ENCODE data around the gene DLX6. TPM values are rescaled to one million over a fixed set of nuclear protein-coding genes. Genes with fewer than 3 reads are reported as not detected.

The DLX6 gene
- total RNA-seq, 1 experiment from 2014 or later = not detected

GRCh38 chr7:97039374-97040065 is 34.2 kb downstream of the DLX6 start:
- no peaks in the 10 kb centered on the region for H3K36me3 ChIP-seq (ENCODE audit: control insufficient read depth in 1 of 2, insufficient read depth in 2 of 2, low read length in 2 of 2)
- H3K9me2 ChIP-seq (ENCODE audit: insufficient read depth) = no peaks in the 10 kb centered on the region
- BruUV-seq (replicated peaks) = no TSS peak
- H3K27ac ChIP-seq (ENCODE audit: low read depth, low read length) = no peak overlapping the region
- no peaks in the 10 kb centered on the region for H4K20me1 ChIP-seq (ENCODE audit: insufficient read depth)
- H2AFZ ChIP-seq (ENCODE audit: low read depth, low read length, poor library complexity, severe bottlenecking) = no peak overlapping the region
- peaks cover 66% of the 10 kb centered on the region for H3K27me3 ChIP-seq (ENCODE audit: insufficient read depth, low read length)
- POLR2A ChIA-PET = no interaction called here
- no peaks in the 10 kb centered on the region for H3K9me3 ChIP-seq (ENCODE audit: control insufficient read depth in 1 of 2, insufficient read depth in 1 of 2, low read depth in 1 of 2, low read length in 2 of 2)
- RAD21 ChIA-PET (ENCODE audit: low non-redundant PET in 1 of 2, low total read pairs in 2 of 2, uncharacterized antibody in 2 of 2, unreplicated experiment in 2 of 2) = no interaction called here
- ATAC-seq = no peak
- intact Hi-C loops (cut with micrococcal nuclease) = no loop called here
- no peak for TF ChIP-seq JUND (IDR thresholded peaks at IDR 0.05)
- TF ChIP-seq, protein P1, sequence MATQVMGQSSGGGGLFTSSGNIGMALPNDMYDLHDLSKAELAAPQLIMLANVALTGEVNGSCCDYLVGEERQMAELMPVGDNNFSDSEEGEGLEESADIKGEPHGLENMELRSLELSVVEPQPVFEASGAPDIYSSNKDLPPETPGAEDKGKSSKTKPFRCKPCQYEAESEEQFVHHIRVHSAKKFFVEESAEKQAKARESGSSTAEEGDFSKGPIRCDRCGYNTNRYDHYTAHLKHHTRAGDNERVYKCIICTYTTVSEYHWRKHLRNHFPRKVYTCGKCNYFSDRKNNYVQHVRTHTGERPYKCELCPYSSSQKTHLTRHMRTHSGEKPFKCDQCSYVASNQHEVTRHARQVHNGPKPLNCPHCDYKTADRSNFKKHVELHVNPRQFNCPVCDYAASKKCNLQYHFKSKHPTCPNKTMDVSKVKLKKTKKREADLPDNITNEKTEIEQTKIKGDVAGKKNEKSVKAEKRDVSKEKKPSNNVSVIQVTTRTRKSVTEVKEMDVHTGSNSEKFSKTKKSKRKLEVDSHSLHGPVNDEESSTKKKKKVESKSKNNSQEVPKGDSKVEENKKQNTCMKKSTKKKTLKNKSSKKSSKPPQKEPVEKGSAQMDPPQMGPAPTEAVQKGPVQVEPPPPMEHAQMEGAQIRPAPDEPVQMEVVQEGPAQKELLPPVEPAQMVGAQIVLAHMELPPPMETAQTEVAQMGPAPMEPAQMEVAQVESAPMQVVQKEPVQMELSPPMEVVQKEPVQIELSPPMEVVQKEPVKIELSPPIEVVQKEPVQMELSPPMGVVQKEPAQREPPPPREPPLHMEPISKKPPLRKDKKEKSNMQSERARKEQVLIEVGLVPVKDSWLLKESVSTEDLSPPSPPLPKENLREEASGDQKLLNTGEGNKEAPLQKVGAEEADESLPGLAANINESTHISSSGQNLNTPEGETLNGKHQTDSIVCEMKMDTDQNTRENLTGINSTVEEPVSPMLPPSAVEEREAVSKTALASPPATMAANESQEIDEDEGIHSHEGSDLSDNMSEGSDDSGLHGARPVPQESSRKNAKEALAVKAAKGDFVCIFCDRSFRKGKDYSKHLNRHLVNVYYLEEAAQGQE (IDR thresholded peaks at IDR 0.05; ENCODE audit: low read depth) = no peak
- no peak for TF ChIP-seq FOSL1 (IDR thresholded peaks at IDR 0.05; ENCODE audit: low read depth)
- no peak for TF ChIP-seq POLR2AphosphoS5 (IDR thresholded peaks at IDR 0.05; ENCODE audit: low read depth, low read length)
- no peak for TF ChIP-seq SRF (IDR thresholded peaks at IDR 0.05; ENCODE audit: low read depth)
- no peak for TF ChIP-seq CBX3 (IDR thresholded peaks at IDR 0.05; ENCODE audit: low read depth)
- TF ChIP-seq, protein P2, sequence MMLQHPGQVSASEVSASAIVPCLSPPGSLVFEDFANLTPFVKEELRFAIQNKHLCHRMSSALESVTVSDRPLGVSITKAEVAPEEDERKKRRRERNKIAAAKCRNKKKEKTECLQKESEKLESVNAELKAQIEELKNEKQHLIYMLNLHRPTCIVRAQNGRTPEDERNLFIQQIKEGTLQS (IDR thresholded peaks at IDR 0.05) = no peak
- TF ChIP-seq, protein P3, sequence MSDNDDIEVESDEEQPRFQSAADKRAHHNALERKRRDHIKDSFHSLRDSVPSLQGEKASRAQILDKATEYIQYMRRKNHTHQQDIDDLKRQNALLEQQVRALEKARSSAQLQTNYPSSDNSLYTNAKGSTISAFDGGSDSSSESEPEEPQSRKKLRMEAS (IDR thresholded peaks at IDR 0.05) = no peak
- no peak for TF ChIP-seq SP1 (IDR thresholded peaks at IDR 0.05; ENCODE audit: low read depth)
- no peak for TF ChIP-seq YY1 (IDR thresholded peaks at IDR 0.05; ENCODE audit: extremely low read depth, insufficient replicate concordance, low read depth, low read length)
- no peak for TF ChIP-seq TCF7L2 (IDR thresholded peaks at IDR 0.05; ENCODE audit: borderline replicate concordance, extremely low read depth, insufficient read depth, insufficient read length)
- TF ChIP-seq EGR1 (IDR thresholded peaks at IDR 0.05; ENCODE audit: low read depth) = no peak
- no peak for TF ChIP-seq ZFX (IDR thresholded peaks at IDR 0.05)
- no peak for TF ChIP-seq EZH2phosphoT487 (IDR thresholded peaks at IDR 0.05; ENCODE audit: borderline replicate concordance)
- H3K4me2 ChIP-seq (ENCODE audit: low read length) = no peak overlapping the region
- no peak for DNase-seq (ENCODE audit: low read depth, low spot score)
- no peak overlapping the region for H3K4me3 ChIP-seq (replicated peaks in 1 of 2; ENCODE audit: low read depth in 1 of 2, low read length in 2 of 2)
- H3K79me2 ChIP-seq (ENCODE audit: insufficient read depth, low read length) = no peaks in the 10 kb centered on the region
- H3K4me1 ChIP-seq (ENCODE audit: control insufficient read depth in 1 of 2, insufficient read depth in 2 of 2, low read length in 2 of 2) = no peaks in the 10 kb centered on the region
- H3K9ac ChIP-seq (ENCODE audit: low read length) = no peak overlapping the region
- CTCF ChIA-PET = interaction anchor here (2.1 kb wide), 1 partner anchor 12 kb away, joined by 6 read pairs; no protein-coding TSS in a partner anchor
